Transverse colon (tissue), 4 donors: ENCODE results near the gene RLN3. TPM values are rescaled to one million over a fixed set of nuclear protein-coding genes. Genes with fewer than 3 reads are reported as not detected.

Experiments used
- DNase-seq: peaks from one replicate; pipeline ENCODE4 v3.0.0-alpha.2; 2019
- H3K27ac ChIP-seq, 4 donors: fragments of 200-600 bp; sonication (generic); 2 replicates each; pipeline ENCODE4 v1.5.1; 2016 to 2018; ENCODE audit warnings: inconsistent platforms in 4 of 4
- H3K27me3 ChIP-seq: fragments of 200-600 bp; sonication (generic); 2 replicates; pipeline ENCODE4 v1.5.1; 2017; ENCODE audit warnings: inconsistent platforms
- H3K36me3 ChIP-seq, 4 donors: fragments of 200-600 bp; sonication (generic); 2 replicates each; pipeline ENCODE4 v1.5.1; 2017 to 2019; ENCODE audit warnings: inconsistent platforms in 4 of 4
- H3K4me1 ChIP-seq, 4 donors: fragments of 200-600 bp; sonication (generic); 2 replicates each; pipeline ENCODE4 v1.5.1; 2017 to 2020; ENCODE audit warnings: inconsistent platforms in 4 of 4
- H3K4me3 ChIP-seq, 4 donors: fragments of 200-600 bp; sonication (generic); 1 replicate in 1 of 4; 2 replicates in 3 of 4; pipeline versions ENCODE4 v1.5.1 to v1.6.1; 2017 to 2019; ENCODE audit warnings: inconsistent platforms in 4 of 4
- H3K9me3 ChIP-seq, 2 donors: fragments of 200-600 bp; sonication (generic); 2 replicates each; pipeline ENCODE4 v1.5.1; 2017 to 2019; ENCODE audit warnings: inconsistent platforms in 2 of 2
- CTCF ChIP-seq, 5 experiments: fragments of 200-600 bp in 3 of 5; fragments of 450-650 bp in 2 of 5; sonication (generic) in 3 of 5; IDR thresholded peaks; 1 replicate in 2 of 5; 2 replicates in 3 of 5; pipeline ENCODE4 v1.5.1; 2016 to 2017; ENCODE audit warnings: antibody characterized with exemption in 5 of 5, inconsistent platforms in 3 of 5, mild to moderate bottlenecking in 2 of 5, moderate library complexity in 1 of 5
- EP300 ChIP-seq: sonication (generic); formaldehyde crosslinking; IDR thresholded peaks from one replicate; pipeline ENCODE4 v1.6.1; 2017; ENCODE audit warnings: antibody characterized with exemption, low read depth
- POLR2A ChIP-seq: fragments of 450-650 bp; IDR thresholded peaks from one replicate; pipeline ENCODE4 v1.6.1; 2016; ENCODE audit warnings: antibody characterized with exemption, mild to moderate bottlenecking, moderate library complexity
- POLR2AphosphoS5 ChIP-seq, 3 donors: sonication (generic); formaldehyde crosslinking; IDR thresholded peaks; one replicate each; pipeline ENCODE4 v1.6.1; 2016; ENCODE audit warnings: antibody characterized with exemption in 3 of 3
- WGBS, 2 donors: methylation state at CpG; one replicate each; pipeline ENCODE4 v1.1.5; 2018; ENCODE audit warnings: low coverage in 1 of 2; 5-methylcytosine and 5-hydroxymethylcytosine counted together
- in situ Hi-C, 4 donors: fragments of 200-750 bp; cut with MboI; loops; one replicate each; pipeline versions ENCODE4 v1.15.0 to v1.15.1; 2017; ENCODE audit warnings: low sequenced_read_pairs in 3 of 4, low pct_ligation_motif_present in 1 of 4, low pct_unique_long_range_greater_than_20kb in 1 of 4
- intact Hi-C: fragments of 100-400 bp; cut with DNase I; formaldehyde crosslinking; loops from one replicate; pipeline ENCODE4 v1.15.1; 2023; ENCODE audit warnings: low total_unique reads
- total RNA-seq, 4 donors: library from RNA; depleted of rRNA; stranded (reverse); fragments of >200 nt; gene quantifications; one replicate each; pipeline ENCODE4 v1.1.0, GENCODE V29; 2016

RLN3 gene
- total RNA-seq, 4 donors from 2014 or later: not detected

GRCh38 chr19:13986348-13986904 is 41.5 kb upstream of the RLN3 start:
- 59% methylated on average over 15 of the region's 19 CpGs; no CpG with 5 or more reads in 1 of the 2 donors for WGBS, 2 donors

GRCh38 chr19:13987101-13987890 is 40.7 kb upstream of the RLN3 start:
- no peak for DNase-seq
- peaks cover 0 to 4% (median 1%) of the 10 kb centered on the region in 4 donors for H3K36me3 ChIP-seq
- H3K4me3 ChIP-seq: no peak overlapping the region
- H3K4me1 ChIP-seq: peaks cover 10 to 21% (median 16%) of the 10 kb centered on the region in 4 donors
- 79% methylated on average over 17 of the region's 17 CpGs; no CpG with 5 or more reads in 1 of the 2 donors for WGBS, 2 donors
- no peaks in the 10 kb centered on the region for H3K27me3 ChIP-seq
- in situ Hi-C loops (no loop called here), intact Hi-C loops (no loop called here)
- H3K27ac ChIP-seq: peak overlapping the region; percentile 73 to 84 (median 80)
- H3K9me3 ChIP-seq: no peaks in the 10 kb centered on the region
- TF ChIP-seq POLR2AphosphoS5 (IDR thresholded peaks at IDR 0.05) (no peak), POLR2A (no peak), CTCF (IDR thresholded peaks at IDR 0.05) (no peak), EP300 (no peak)

More at GRCh38 chr19:13986348-13986904, 41.5 kb upstream of the RLN3 start:
- no peaks in the 10 kb centered on the region for H3K36me3 ChIP-seq
- in situ Hi-C loops (no loop called here), intact Hi-C loops (no loop called here)
- no peaks in the 10 kb centered on the region for H3K9me3 ChIP-seq
- peak; percentile 90 for DNase-seq
- H3K4me3 ChIP-seq: no peak overlapping the region
- no peaks in the 10 kb centered on the region for H3K27me3 ChIP-seq
- H3K4me1 ChIP-seq: peaks cover 10 to 21% (median 16%) of the 10 kb centered on the region in 4 donors
- peak overlapping the region; percentile 73 to 84 (median 80) for H3K27ac ChIP-seq
- TF ChIP-seq CTCF (IDR thresholded peaks at IDR 0.05): no peak
- peak; percentile 28 for TF ChIP-seq POLR2A
- no peak for TF ChIP-seq EP300
- peak in 1 of 3 donors; percentile 39 for TF ChIP-seq POLR2AphosphoS5 (IDR thresholded peaks at IDR 0.05)

- Histone ChIP-seq H3K27ac (no peak overlapping the region), H3K4me1 (peaks cover 10 to 21% (median 16%) of the 10 kb centered on the region in 4 donors), H3K36me3 (peaks cover 0 to 9% (median 2%) of the 10 kb centered on the region in 4 donors), H3K27me3 (no peaks in the 10 kb centered on the region), H3K9me3 (no peaks in the 10 kb centered on the region), H3K4me3 (no peak overlapping the region)
- WGBS, 2 donors: 88 to 100% methylated on average over 2 to 7 of the region's 7 CpGs
- DNase-seq: no peak
- in situ Hi-C loops: no loop called here
- TF ChIP-seq POLR2AphosphoS5 (IDR thresholded peaks at IDR 0.05) (no peak), POLR2A (no peak), EP300 (no peak), CTCF (IDR thresholded peaks at IDR 0.05) (no peak)
- intact Hi-C loops: no loop called here
Measured at GRCh38 chr19:13989487-13989886, 38.5 kb upstream of the RLN3 start.

GRCh38 chr19:13990085-13990484 is 37.9 kb upstream of the RLN3 start:
- DNase-seq: no peak
- TF ChIP-seq CTCF (IDR thresholded peaks at IDR 0.05) (no peak), POLR2AphosphoS5 (IDR thresholded peaks at IDR 0.05) (no peak), POLR2A (no peak), EP300 (no peak)
- no peak overlapping the region for H3K27ac ChIP-seq
- peaks cover 0 to 9% (median 2%) of the 10 kb centered on the region in 4 donors for H3K36me3 ChIP-seq
- WGBS, 2 donors: 91 to 100% methylated on average over 5 to 8 of the region's 8 CpGs
- intact Hi-C loops (no loop called here), in situ Hi-C loops (no loop called here)
- no peak overlapping the region for H3K4me3 ChIP-seq
- H3K4me1 ChIP-seq: peaks cover 10 to 23% (median 16%) of the 10 kb centered on the region in 4 donors
- no peaks in the 10 kb centered on the region for H3K9me3 ChIP-seq
- H3K27me3 ChIP-seq: no peaks in the 10 kb centered on the region
